Endothelial cell of umbilical vein (primary cell): ENCODE measurements around the gene RBM5. TPM values are rescaled to one million over a fixed set of nuclear protein-coding genes. Genes with fewer than 3 reads are reported as not detected.

Experiments
- BruUV-seq: library from RNA; stranded (reverse); fragments of 400-500 nt; replicated peaks from 2 replicates; lab custom pipeline; 2021; lab: Mats Ljungman, UMichigan
- CTCF ChIA-PET: fragments of 300-600, 350-600 bp; sonication (Branson Sonifier 250); formaldehyde crosslinking; loops from one replicate; lab custom pipeline; 2021; ENCODE audit warnings: antibody characterized with exemption, inconsistent platforms; lab: Charles Lee
- POLR2A ChIA-PET: fragments of 300-600, 350-600 bp; sonication (Branson Sonifier 250); formaldehyde crosslinking; loops from one replicate; lab custom pipeline; 2021; ENCODE audit warnings: antibody characterized with exemption, inconsistent platforms; lab: Charles Lee
- DNase-seq: peaks from one replicate; pipeline ENCODE4 v3.0.0-alpha.2; 2011; ENCODE audit warnings: low read depth, low spot score
- FAIRE-seq: peaks from 2 replicates; lab custom pipeline; 2011; peaks lifted over from hg19 to GRCh38; lab: Jason Lieb, UNC
- H2AFZ ChIP-seq: 2 replicates; pipeline ENCODE4 v1.6.0; 2012; ENCODE audit warnings: low read depth, low read length, control low read depth, inconsistent platforms
- H3K27ac ChIP-seq: 2 replicates; pipeline ENCODE4 v1.5.1; 2011; ENCODE audit warnings: low read depth, mild to moderate bottlenecking, control low read depth, low read length, moderate library complexity; ENCODE audit not compliant: insufficient read depth
- H3K27me3 ChIP-seq, 2 experiments: 2 replicates each; pipeline versions ENCODE4 v1.6.0 to v1.6.1; 2011; ENCODE audit warnings: low read length in 2 of 2, mixed read lengths in 1 of 2; ENCODE audit not compliant: control insufficient read depth in 2 of 2, insufficient read depth in 2 of 2
- H3K36me3 ChIP-seq, 2 experiments: 2 replicates in 1 of 2; 3 replicates in 1 of 2; pipeline ENCODE4 v1.5.1; 2011; ENCODE audit warnings: low read length in 2 of 2, mild to moderate bottlenecking in 1 of 2, moderate library complexity in 1 of 2; ENCODE audit not compliant: control insufficient read depth in 2 of 2, insufficient read depth in 2 of 2; ENCODE audit errors: extremely low read depth in 1 of 2
- H3K4me1 ChIP-seq: 3 replicates; pipeline ENCODE4 v1.5.1; 2011; ENCODE audit warnings: mild to moderate bottlenecking, low read length; ENCODE audit not compliant: control insufficient read depth, insufficient read depth; ENCODE audit errors: extremely low read depth
- H3K4me2 ChIP-seq: 2 replicates; pipeline ENCODE4 v1.6.1; 2011; ENCODE audit warnings: low read length, control low read depth, mixed read lengths; ENCODE audit not compliant: insufficient read depth
- H3K4me3 ChIP-seq, 3 experiments: fragments of 200-600 bp in 1 of 3; sonication (generic), shearing (Covaris generic) in 1 of 3; replicated peaks in 1 of 3; 2 replicates each; pipeline ENCODE4 v1.5.1; 2011 to 2016; ENCODE audit warnings: control low read depth in 3 of 3, low read length in 3 of 3, mild to moderate bottlenecking in 2 of 3, inconsistent platforms in 1 of 3, low read depth in 1 of 3, moderate library complexity in 1 of 3; ENCODE audit not compliant: insufficient read depth in 1 of 3
- H3K79me2 ChIP-seq: 2 replicates; pipeline ENCODE4 v1.6.0; 2012; ENCODE audit warnings: low read length, inconsistent platforms; ENCODE audit not compliant: control insufficient read depth, insufficient read depth
- H3K9ac ChIP-seq: replicated peaks from 2 replicates; pipeline ENCODE3; 2011; ENCODE audit warnings: low read length, control low read depth; ENCODE audit not compliant: insufficient read depth; ENCODE audit errors: extremely low read depth
- H3K9me1 ChIP-seq: replicated peaks from 3 replicates; pipeline ENCODE4 v1.6.0; 2011; ENCODE audit warnings: mild to moderate bottlenecking, low read length; ENCODE audit not compliant: control insufficient read depth, insufficient read depth; ENCODE audit errors: extremely low read depth
- H3K9me3 ChIP-seq: replicated peaks from 2 replicates; pipeline ENCODE4 v1.5.1; 2012; ENCODE audit warnings: low read length, inconsistent platforms; ENCODE audit not compliant: control insufficient read depth, insufficient read depth
- H4K20me1 ChIP-seq: replicated peaks from 2 replicates; pipeline ENCODE3; 2011; ENCODE audit warnings: mild to moderate bottlenecking, low read length; ENCODE audit not compliant: control insufficient read depth, insufficient read depth; ENCODE audit errors: extremely low read depth
- CTCF ChIP-seq, 2 donors: IDR thresholded peaks; 1 replicate in 1 of 2; 2 replicates in 1 of 2; pipeline ENCODE4 v1.5.1; 2011; ENCODE audit warnings: low read length in 2 of 2, mild to moderate bottlenecking in 2 of 2, moderate library complexity in 2 of 2, control low read depth in 1 of 2, inconsistent platforms in 1 of 2, low read depth in 1 of 2; ENCODE audit not compliant: insufficient read depth in 1 of 2; ENCODE audit errors: extremely low read depth in 1 of 2
- EZH2 ChIP-seq: IDR thresholded peaks from 2 replicates; pipeline ENCODE4 v1.6.1; 2012; ENCODE audit warnings: borderline replicate concordance, low read depth, mild to moderate bottlenecking, moderate library complexity, low read length, inconsistent platforms; ENCODE audit not compliant: severe bottlenecking
- FOS ChIP-seq: IDR thresholded peaks from 2 replicates; pipeline ENCODE4 v1.6.1; 2011; ENCODE audit warnings: mild to moderate bottlenecking, low read length, moderate library complexity, borderline replicate concordance; ENCODE audit not compliant: insufficient read depth
- GATA2 ChIP-seq: IDR thresholded peaks from 2 replicates; pipeline ENCODE4 v1.7.0; 2011; ENCODE audit warnings: low read depth, mild to moderate bottlenecking, moderate library complexity, mixed read lengths, low read length; ENCODE audit not compliant: insufficient read length, insufficient read depth
- JUN ChIP-seq: IDR thresholded peaks from 2 replicates; pipeline ENCODE4 v1.6.1; 2011; ENCODE audit warnings: borderline replicate concordance, low read depth; ENCODE audit not compliant: insufficient read length, insufficient read depth
- MAX ChIP-seq: IDR thresholded peaks from 2 replicates; pipeline ENCODE4 v1.6.1; 2011; ENCODE audit not compliant: insufficient read depth, insufficient read length
- MYC ChIP-seq: IDR thresholded peaks from one replicate; pipeline ENCODE4 v1.6.1; 2011; ENCODE audit warnings: mild to moderate bottlenecking, low read depth, low read length
- POLR2A ChIP-seq: IDR thresholded peaks from 2 replicates; pipeline ENCODE4 v1.6.1; 2012; ENCODE audit warnings: low read depth, mild to moderate bottlenecking, control low read depth, low read length
- POLR2AphosphoS5 ChIP-seq: IDR thresholded peaks from 2 replicates; pipeline ENCODE4 v1.6.1; 2012; ENCODE audit warnings: low read depth, mild to moderate bottlenecking, control low read depth, low read length, moderate library complexity; ENCODE audit not compliant: insufficient read depth
- dilution Hi-C: fragments of 300-500 bp; cut with MboI; formaldehyde crosslinking; loops from one replicate; pipeline ENCODE4 v1.15.0; 2019; ENCODE audit warnings: low sequenced_read_pairs; ENCODE audit not compliant: extremely low pct_ligation_motif_present
- intact Hi-C: fragments of 100-400 bp; cut with micrococcal nuclease; formaldehyde crosslinking; loops from one replicate; pipeline ENCODE4 v1.10.0; 2022
- polyA plus RNA-seq, 4 experiments: library from polyadenylated mRNA; depleted of rRNA in 3 of 4; stranded (reverse) in 3 of 4; unstranded in 1 of 4; fragments of >200 nt; gene quantifications; 2 replicates each; pipeline versions ENCODE4 v1.2.1 to v1.2.3, GENCODE V29; 2011 to 2012; ENCODE audit warnings: missing spikeins in 1 of 4
- total RNA-seq: library from RNA; stranded (reverse); gene quantifications from 2 replicates; pipeline ENCODE4 v1.2.3, GENCODE V29; 2021

Gene RBM5
- total and polyA plus RNA-seq, 2 donors (not counting 3 experiments of a cell fraction or from before 2014, with no cell fraction given), result 190 to 218 TPM

- Histone ChIP-seq H3K4me3 (peak overlapping the region; percentile 29 to 77 (median 77)), H3K4me1 (peaks cover 55% of the 10 kb centered on the region), H3K4me2 (peak overlapping the region; percentile 78), H3K27me3 (no peaks in the 10 kb centered on the region), H3K79me2 (peaks cover 46% of the 10 kb centered on the region), H4K20me1 (no peaks in the 10 kb centered on the region), H3K9me1 (no peaks in the 10 kb centered on the region), H3K9ac (peak overlapping the region; percentile 39), H3K9me3 (no peaks in the 10 kb centered on the region), H3K27ac (peak overlapping the region; percentile 40), H3K36me3 (no peaks in the 10 kb centered on the region), H2AFZ (no peak overlapping the region)
- CTCF ChIA-PET, result interaction anchor here (0.9 to 3.6 kb wide), 8 partner anchors 10 to 71 kb away, joined by 3 to 36 read pairs (median 4); partner anchors contain the start of gene GNAT1
- intact Hi-C loops (loop anchor here (1.0 to 5.0 kb wide), 2 partner anchors 34 to 82 kb away; partner anchors contain the start of gene GNAI2), dilution Hi-C loops (no loop called here)
- POLR2A ChIA-PET, result interaction anchor here (1.2 to 1.7 kb wide), 2 partner anchors 9 to 80 kb away, joined by 3 to 10 read pairs; no protein-coding TSS in a partner anchor
- TF ChIP-seq MAX (no peak), POLR2AphosphoS5 (no peak), POLR2A (no peak), CTCF (IDR thresholded peaks at IDR 0.05; ENCODE audit: extremely low read depth in 1 of 2, insufficient read depth in 1 of 2, low read depth in 1 of 2, low read length in 2 of 2) (no peak), JUN (no peak), FOS (no peak), EZH2 (no peak), MYC (no peak), GATA2 (no peak)
- no peak for DNase-seq
- no peak for FAIRE-seq
- no TSS peak for BruUV-seq
Observed at GRCh38 chr3:50155491-50155878, 66.8 kb downstream of the RBM5 start.
